GM18505 (cell line): ENCODE measurements around the gene PEAK3.

Experiments used
- ATAC-seq: cut with Tn5 transposase; IDR thresholded peaks from one replicate; pipeline ENCODE4 v1.9.1; 2021; ENCODE audit not compliant: unreplicated experiment
- POLR2A ChIP-seq: IDR thresholded peaks from 4 replicates; pipeline ENCODE4 v1.6.1; 2011; ENCODE audit warnings: borderline replicate concordance; ENCODE audit not compliant: insufficient read depth, insufficient read length; ENCODE audit errors: extremely low read depth

The PEAK3 gene

GRCh38 chr19:2233601-2234280 lies 48.2 kb downstream of the PEAK3 start:
- ATAC-seq, result no peak
- TF ChIP-seq POLR2A, result no peak

GRCh38 chr19:2232286-2233151 lies 49.5 kb downstream of the PEAK3 start:
- no peak for ATAC-seq
- TF ChIP-seq POLR2A, result peak; percentile 13

GRCh38 chr19:2231621-2232221 lies 50.3 kb downstream of the PEAK3 start:
- no peak for ATAC-seq
- TF ChIP-seq POLR2A, result peak; percentile 52

DNA sequence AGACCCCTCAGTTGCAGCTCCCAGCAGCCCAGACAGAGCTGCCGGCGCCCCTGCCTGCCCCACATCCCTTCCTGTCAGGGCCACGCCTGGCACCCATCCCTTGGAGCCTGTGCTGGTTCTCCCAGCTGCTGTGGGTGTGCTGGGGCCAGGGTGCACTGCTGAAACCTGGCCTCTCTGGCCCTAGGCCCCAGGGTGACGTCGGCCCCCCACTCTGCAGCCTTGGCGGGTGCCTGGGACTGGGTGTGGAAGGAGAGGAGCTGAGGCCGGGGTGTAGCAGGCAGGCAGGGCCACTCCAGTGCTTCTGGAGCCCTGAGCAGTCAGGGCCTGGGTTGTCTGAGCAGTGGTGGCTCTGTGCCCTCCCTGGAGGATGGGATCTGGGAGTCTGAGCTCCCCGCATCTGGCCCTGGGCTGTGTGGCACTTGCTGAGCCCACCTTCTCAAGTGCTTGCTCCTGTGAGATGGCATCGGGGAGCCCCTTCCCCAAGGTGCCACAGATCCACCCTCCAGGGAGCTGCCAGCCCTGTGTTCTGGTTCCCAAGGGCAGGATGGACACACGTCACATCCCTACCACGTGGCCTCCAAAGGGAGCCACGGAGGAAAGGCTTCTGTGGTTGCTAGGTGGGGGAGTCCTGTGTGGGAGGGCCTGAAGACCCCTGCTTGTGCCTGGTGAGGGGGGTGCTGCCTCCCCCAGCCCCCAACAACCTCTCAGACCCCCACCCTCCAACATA lies 51.0 kb downstream of the PEAK3 start:
- ATAC-seq, result no peak
- TF ChIP-seq POLR2A, result no peak

- no peak for TF ChIP-seq POLR2A
- ATAC-seq, result no peak
Observed at GRCh38 chr19:2230033-2230531, 51.9 kb downstream of the PEAK3 start.

- no peak for ATAC-seq
- TF ChIP-seq POLR2A, result no peak
Observed at GRCh38 chr19:2229103-2230032, 52.6 kb downstream of the PEAK3 start.

DNA sequence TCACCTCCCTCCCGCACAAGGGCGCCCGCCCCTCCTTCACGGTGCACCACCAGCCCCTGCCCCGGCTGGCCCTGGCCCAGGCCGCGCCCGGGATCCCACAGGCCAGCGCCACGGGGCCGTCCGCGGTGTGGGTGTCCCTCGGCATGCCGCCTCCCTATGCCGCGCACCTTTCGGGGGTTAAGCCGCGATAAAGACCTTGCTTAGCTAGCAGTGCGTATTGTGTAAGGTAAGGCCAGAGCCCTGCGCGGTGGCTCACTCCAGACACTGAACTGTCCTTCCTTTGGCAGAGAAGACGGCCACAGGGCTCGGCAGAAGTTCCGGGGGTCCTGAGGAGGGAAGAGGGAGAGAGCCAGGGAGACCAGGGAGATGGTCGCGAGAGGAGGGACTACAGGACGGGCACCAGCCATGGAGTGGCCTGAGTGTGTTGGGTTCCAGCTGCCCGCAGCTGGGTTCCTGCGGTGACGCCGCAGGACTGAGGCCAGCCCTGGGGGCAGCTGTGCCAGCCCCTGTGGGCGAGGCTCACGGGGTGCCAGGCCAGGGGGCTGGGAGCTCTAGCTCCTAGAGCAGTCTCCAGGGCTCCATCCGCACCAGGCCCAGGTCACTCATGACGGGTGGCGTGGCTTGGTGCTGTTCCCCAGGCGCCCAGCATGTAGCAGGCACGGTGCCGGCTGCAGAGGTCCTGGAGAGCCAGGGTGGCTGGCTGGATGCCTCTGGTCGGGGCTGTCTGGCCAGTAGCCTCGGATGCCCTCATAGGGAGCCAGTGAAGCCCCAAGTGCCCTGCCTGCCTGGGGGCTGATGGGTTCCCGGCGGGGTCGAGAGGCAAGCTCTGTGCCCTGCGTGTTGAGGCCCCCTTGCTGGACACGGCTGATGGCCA lies 53.6 kb downstream of the PEAK3 start:
- no peak for ATAC-seq
- no peak for TF ChIP-seq POLR2A

DNA sequence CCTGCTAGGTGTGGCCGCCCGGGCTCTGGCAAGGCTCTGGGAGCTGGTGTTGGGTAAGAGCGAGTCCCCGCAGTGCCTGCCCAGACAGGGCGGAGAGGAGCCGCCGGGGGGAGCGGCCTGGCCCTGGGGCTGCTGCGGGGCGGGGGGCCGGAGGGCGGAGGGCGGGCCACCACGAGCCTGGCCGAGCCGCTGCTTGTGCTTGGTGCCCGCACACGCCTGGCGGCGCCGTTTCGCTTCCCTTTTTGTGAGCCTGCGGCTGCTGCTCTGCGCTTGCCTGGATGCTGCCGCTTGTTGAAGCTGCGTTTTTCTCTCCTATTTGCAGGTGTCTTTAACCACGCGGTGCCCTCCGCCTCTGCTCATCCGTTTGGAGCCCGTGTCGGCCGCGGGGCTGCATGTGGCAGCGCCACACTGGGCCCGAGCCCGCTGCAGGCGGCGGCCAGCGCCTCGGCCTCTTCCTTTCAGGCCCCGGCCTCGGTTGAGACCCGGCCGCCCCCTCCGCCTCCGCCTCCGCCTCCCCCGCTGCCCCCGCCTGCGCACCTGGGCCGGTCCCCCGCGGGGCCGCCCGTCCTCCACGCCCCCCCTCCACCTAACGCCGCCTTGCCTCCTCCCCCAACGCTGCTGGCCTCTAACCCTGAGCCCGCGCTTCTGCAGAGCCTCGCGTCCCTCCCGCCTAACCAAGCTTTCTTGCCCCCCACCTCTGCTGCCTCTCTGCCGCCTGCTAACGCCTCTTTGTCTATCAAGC lies 54.4 kb downstream of the PEAK3 start:
- ATAC-seq, result no peak
- TF ChIP-seq POLR2A, result peak; percentile 23

DNA sequence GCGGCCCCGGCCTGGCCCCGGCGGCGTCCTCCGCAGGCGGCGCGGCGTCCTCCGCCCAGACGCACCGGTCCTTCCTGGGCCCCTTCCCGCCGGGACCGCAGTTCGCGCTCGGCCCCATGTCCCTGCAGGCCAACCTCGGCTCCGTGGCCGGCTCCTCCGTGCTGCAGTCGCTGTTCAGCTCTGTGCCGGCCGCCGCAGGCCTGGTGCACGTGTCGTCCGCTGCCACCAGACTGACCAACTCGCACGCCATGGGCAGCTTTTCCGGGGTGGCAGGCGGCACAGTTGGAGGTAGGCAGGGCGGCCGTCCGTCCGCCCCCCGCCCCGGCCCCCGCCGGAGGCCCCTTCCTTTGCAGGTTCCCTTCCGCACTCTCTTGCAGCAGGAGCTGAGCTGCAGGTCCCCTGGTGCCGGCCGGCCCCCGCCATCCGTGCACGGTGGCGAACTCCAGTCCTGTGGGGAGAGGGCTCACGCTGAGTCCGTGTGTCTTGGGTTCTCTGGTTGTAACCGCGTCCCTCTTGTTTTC lies 55.1 kb downstream of the PEAK3 start:
- ATAC-seq, result no peak
- no peak for TF ChIP-seq POLR2A

DNA sequence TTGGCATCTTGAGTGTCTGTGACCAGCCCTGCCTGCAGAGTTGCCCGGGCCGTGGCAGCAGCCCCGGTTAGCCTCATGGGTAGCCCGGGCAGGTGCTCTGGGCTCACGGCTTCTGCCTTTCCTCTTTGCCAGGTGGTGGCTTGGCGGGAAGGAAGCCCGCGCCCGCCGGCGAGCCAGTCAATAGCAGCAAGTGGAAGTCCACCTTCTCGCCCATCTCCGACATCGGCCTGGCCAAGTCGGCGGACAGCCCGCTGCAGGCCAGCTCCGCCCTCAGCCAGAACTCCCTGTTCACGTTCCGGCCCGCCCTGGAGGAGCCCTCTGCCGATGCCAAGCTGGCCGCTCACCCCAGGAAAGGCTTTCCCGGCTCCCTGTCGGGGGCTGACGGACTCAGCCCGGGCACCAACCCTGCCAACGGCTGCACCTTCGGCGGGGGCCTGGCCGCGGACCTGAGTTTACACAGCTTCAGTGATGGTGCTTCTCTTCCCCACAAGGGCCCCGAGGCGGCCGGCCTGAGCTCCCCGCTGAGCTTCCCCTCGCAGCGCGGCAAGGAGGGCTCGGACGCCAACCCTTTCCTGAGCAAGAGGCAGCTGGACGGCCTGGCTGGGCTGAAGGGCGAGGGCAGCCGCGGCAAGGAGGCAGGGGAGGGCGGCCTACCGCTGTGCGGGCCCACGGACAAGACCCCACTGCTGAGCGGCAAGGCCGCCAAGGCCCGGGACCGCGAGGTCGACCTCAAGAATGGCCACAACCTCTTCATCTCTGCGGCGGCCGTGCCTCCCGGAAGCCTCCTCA lies 55.7 kb downstream of the PEAK3 start:
- no peak for ATAC-seq

DNA sequence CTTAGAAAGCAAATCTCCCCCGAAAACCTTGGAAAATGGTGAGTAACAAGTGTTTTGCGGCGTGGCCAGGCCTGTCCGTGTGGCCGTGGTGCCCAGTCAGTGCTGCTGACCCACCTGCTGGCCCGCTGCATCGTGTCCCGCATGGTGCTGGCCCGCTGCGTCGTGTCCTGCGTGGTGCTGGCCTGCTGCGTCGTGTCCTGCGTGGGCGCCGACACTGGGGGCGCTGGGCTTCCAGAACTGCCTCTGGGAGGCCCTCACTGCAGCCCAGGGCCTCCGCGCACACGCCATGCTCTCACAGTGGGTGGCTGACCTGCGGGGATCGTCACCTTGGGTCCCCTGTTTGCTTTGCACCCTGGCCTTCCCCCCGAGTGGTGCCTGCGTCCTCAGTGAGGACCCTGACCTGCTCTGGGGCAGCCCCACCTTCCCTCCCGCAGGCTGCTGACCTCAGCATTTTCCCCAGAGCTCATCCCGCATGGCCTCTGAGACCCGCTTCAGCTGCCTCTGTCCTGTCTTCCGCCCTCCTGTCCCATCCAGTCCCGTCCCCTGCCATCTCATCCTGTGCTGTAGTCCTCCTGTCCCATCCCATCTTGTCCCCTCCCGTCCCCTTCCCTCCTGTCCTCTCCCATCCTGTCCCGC lies 56.4 kb downstream of the PEAK3 start:
- no peak for ATAC-seq
- no peak for TF ChIP-seq POLR2A

More for the DNA sequence above, 55.7 kb downstream of the PEAK3 start:
- no peak for TF ChIP-seq POLR2A
